ENCODE data around the gene ADAMTS4.

ADAMTS4 gene

GRCh38 chr1:161172349-161172748 lies 26.5 kb downstream of the ADAMTS4 start:
- FAIRE-seq (no peak), DNase-seq (ENCODE audit: insufficient read length, low spot score) (no peak)
- TF ChIP-seq, protein P1, sequence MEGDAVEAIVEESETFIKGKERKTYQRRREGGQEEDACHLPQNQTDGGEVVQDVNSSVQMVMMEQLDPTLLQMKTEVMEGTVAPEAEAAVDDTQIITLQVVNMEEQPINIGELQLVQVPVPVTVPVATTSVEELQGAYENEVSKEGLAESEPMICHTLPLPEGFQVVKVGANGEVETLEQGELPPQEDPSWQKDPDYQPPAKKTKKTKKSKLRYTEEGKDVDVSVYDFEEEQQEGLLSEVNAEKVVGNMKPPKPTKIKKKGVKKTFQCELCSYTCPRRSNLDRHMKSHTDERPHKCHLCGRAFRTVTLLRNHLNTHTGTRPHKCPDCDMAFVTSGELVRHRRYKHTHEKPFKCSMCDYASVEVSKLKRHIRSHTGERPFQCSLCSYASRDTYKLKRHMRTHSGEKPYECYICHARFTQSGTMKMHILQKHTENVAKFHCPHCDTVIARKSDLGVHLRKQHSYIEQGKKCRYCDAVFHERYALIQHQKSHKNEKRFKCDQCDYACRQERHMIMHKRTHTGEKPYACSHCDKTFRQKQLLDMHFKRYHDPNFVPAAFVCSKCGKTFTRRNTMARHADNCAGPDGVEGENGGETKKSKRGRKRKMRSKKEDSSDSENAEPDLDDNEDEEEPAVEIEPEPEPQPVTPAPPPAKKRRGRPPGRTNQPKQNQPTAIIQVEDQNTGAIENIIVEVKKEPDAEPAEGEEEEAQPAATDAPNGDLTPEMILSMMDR (IDR thresholded peaks at IDR 0.05; ENCODE audit: insufficient read depth, missing control alignments): no peak

DNA sequence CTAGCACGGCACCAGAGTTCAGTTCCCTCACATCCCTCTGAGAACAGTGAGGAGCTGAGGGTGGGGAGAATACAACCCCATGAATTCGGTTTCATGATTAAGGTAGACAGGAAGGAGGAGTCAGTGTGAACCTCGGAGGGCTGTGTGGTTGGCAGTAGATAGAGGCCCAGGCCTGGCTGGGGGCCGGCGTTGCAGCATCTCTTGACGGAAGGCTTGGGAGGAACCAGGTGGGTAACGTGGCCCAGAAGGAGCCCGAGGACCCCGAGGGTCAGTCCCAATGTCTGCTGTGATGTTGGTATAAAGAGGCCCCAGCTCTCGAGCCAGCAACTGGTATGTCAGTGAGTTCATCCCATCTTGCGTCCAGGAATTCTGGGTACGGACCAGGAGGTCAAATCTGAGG lies 27.2 kb downstream of the ADAMTS4 start:
- no peak for FAIRE-seq
- DNase-seq (ENCODE audit: insufficient read length, low spot score): no peak
- TF ChIP-seq, protein P1 (IDR thresholded peaks at IDR 0.05; ENCODE audit: insufficient read depth, missing control alignments): no peak

- DNase-seq (ENCODE audit: insufficient read length, low spot score): no peak
- TF ChIP-seq, protein P1 (IDR thresholded peaks at IDR 0.05; ENCODE audit: insufficient read depth, missing control alignments): peak; percentile 24
- FAIRE-seq: no peak
Measured at GRCh38 chr1:161171191-161171590, 27.7 kb downstream of the ADAMTS4 start.

- FAIRE-seq: no peak
- no peak for DNase-seq (ENCODE audit: insufficient read length, low spot score)
- TF ChIP-seq, protein P1 (IDR thresholded peaks at IDR 0.05; ENCODE audit: insufficient read depth, missing control alignments): no peak
Measured at GRCh38 chr1:161168906-161169305, 29.9 kb downstream of the ADAMTS4 start.

DNA sequence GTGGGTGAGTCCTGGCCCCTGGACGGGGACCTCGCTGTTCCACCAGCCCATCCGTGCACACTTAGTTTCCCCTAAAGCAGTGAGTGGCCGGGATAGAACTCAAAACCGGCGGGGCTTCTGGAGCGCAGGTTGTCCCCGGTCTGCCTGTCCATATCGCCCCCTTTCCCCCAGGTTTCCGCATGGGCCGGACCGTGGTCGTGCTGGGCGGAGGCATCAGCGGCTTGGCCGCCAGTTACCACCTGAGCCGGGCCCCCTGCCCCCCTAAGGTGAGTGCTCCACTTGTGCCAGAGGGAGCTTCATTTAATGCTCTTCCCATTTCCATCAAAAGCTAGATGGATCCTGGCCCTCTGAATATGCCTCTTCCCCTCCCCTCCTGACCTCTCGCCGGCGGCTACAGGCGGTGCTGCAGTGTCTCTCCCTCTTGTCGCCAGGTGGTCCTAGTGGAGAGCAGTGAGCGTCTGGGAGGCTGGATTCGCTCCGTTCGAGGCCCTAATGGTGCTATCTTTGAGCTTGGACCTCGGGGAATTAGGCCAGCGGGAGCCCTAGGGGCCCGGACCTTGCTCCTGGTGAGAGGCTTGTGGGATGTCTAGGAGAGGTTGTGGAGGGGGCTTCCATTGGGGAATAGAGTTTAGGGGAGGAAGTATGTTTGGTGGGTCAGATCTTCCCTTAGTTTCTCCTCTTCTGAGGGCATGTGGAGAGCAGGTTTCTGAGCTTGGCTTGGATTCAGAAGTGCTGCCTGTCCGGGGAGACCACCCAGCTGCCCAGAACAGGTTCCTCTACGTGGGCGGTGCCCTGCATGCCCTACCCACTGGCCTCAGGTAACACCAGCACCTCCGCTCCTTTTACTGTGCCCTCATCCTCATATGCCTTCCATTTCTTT lies 31.9 kb downstream of the ADAMTS4 start:
- FAIRE-seq: no peak
- TF ChIP-seq, protein P1 (IDR thresholded peaks at IDR 0.05; ENCODE audit: insufficient read depth, missing control alignments): no peak
- DNase-seq (ENCODE audit: insufficient read length, low spot score): no peak

DNA sequence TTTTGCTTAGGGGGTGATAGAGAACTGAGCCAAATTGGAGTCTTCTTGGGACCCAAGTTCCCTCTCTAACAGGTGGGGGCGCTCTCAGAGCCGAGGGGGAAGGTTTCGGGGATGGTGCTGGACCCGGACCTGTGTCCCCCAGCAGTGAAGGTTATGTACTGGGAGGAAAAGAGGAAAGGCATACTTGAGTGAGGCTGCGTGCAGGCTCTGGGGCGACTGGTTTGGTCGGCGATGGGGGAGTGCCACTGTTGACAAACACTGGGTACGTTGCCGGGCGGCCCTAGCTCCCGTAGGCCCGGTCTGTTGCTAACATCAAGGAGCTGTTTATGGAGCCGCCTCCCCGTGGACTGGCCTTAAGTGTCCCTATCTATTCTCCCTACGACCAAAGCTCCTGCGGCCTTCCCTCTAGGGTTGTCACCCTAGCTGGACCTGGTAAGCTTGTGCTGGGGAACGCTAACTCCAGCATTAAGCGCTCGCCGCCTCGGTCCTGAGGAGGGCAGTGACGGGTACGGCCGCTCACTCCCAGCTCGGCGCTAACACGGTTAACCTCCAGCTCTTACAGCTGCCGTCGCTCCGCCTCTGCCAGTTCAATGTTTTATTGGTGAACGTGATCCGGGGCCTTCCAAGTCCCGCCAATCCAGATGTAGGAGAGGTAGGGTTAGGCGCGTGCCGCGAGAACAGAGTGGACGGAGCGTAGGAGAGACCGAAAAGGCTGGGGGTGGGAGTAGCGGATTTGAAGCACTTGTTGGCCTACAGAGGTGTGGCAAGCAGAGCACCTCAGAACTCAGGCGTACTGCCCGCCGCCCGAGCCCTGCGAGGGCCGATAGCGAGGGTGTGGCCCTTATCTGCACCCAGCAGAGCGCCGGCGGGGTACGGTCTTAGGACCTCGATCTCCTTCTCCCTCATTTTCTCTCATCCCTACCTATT lies 32.8 kb downstream of the ADAMTS4 start, which contains the start of gene PPOX:
TSS of gene PPOX (plus strand) at position 685 of the 927 bp plus-strand sequence. CDS start 422 bp downstream, outside the sequence.
- DNase-seq (ENCODE audit: insufficient read length, low spot score) (peak; percentile 96), FAIRE-seq (peak; percentile 84)
- TF ChIP-seq, protein P1 (IDR thresholded peaks at IDR 0.05; ENCODE audit: insufficient read depth, missing control alignments): peak; percentile 69
